Gastroesophageal sphincter (tissue), 3 donors: ENCODE data around the gene PTPN5.

Experiments
- CTCF ChIP-seq, 4 experiments: fragments of 200-600 bp in 2 of 4; fragments of 450-650 bp in 2 of 4; sonication (generic) in 1 of 4; IDR thresholded peaks; one replicate each; pipeline ENCODE4 v1.5.1; 2017 to 2019; ENCODE audit warnings: antibody characterized with exemption in 4 of 4, mild to moderate bottlenecking in 2 of 4, moderate library complexity in 2 of 4
- EP300 ChIP-seq: sonication (generic); formaldehyde crosslinking; IDR thresholded peaks from one replicate; pipeline ENCODE4 v1.6.1; 2017; ENCODE audit warnings: antibody characterized with exemption, mild to moderate bottlenecking
- POLR2A ChIP-seq, 2 donors: fragments of 450-650 bp; IDR thresholded peaks; one replicate each; pipeline ENCODE4 v1.6.1; 2017; ENCODE audit warnings: antibody characterized with exemption in 2 of 2, mild to moderate bottlenecking in 2 of 2, moderate library complexity in 1 of 2
- POLR2AphosphoS5 ChIP-seq: sonication (generic); formaldehyde crosslinking; IDR thresholded peaks from one replicate; pipeline ENCODE4 v1.6.1; 2017; ENCODE audit warnings: antibody characterized with exemption

DNA sequence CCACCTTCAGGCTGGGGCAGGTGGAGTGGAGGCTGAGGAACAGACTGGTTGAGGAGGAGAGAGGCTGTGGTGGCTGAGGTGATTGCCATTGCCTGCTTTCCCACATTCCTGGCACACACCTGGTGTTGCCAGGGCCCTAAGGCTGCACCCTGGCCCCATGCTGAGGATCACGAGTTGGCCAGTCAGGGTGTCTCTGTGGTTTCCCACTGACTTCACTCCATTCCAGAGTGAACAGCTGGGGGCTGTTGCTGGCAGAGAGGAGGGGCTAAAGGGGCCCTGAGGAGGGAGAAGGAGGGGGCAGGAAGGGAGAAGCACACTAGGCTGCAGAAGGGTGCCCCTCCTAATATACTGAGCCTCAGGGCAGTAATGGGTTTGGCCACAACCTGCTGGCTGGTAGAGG is 91.2 kb downstream of the PTPN5 start:
- TF ChIP-seq POLR2AphosphoS5, result no peak
- TF ChIP-seq CTCF (IDR thresholded peaks at IDR 0.05), result no peak
- TF ChIP-seq POLR2A (IDR thresholded peaks at IDR 0.05), result no peak
- no peak for TF ChIP-seq EP300
